Pancreas (tissue), 10 donors: ENCODE data around the gene ECE1. TPM values are rescaled to one million over a fixed set of nuclear protein-coding genes. Genes with fewer than 3 reads are reported as not detected.

Source experiments
- ATAC-seq, 4 donors: fragments of 200-7000 bp; cut with Tn5 transposase; one replicate each; pipeline versions ENCODE4 v1.8.0 to v1.9.1; 2020; ENCODE audit warnings: mild to moderate bottlenecking in 4 of 4, moderate library complexity in 4 of 4
- DNase-seq, 6 donors: peaks; one replicate each; pipeline ENCODE4 v3.0.0-alpha.2; 2020
- FAIRE-seq: peaks from 2 replicates; lab custom pipeline; 2012; peaks lifted over from hg19 to GRCh38; lab: Jason Lieb, UNC
- H3K27ac ChIP-seq, 4 donors: fragments of 200-600 bp; sonication (generic); 1 replicate in 3 of 4; 2 replicates in 1 of 4; pipeline versions ENCODE4 v1.5.0 to v1.8.0; 2020
- H3K27me3 ChIP-seq, 4 donors: fragments of 200-600 bp; one replicate each; pipeline ENCODE4 v1.8.0; 2021
- H3K36me3 ChIP-seq, 3 donors: fragments of 200-600 bp; sonication (generic) in 1 of 3; one replicate each; pipeline versions ENCODE4 v1.5.0 to v1.8.0; 2020 to 2021
- H3K4me1 ChIP-seq, 3 donors: fragments of 200-600 bp; one replicate each; pipeline ENCODE4 v1.8.0; 2021
- H3K4me3 ChIP-seq, 4 donors: fragments of 200-600 bp; sonication (generic) in 2 of 4; one replicate each; pipeline versions ENCODE4 v1.5.0 to v1.8.0; 2020 to 2021
- H3K9me3 ChIP-seq, 4 donors: fragments of 200-600 bp; one replicate each; pipeline ENCODE4 v1.8.0; 2021
- CTCF ChIP-seq, 4 donors: fragments of 200-600 bp; sonication (generic) in 3 of 4; IDR thresholded peaks; one replicate each; pipeline versions ENCODE4 v1.5.0 to v1.8.0; 2021; ENCODE audit warnings: antibody characterized with exemption in 4 of 4
- whole genome bisulfite sequencing, 2 donors: extraction: QIAGEN DNeasy Blood & Tissue Kit; methylation state at CpG; one replicate each; pipeline ENCODE4 v1.1.7; 2013; 5-methylcytosine and 5-hydroxymethylcytosine counted together
- intact Hi-C, 3 donors: fragments of 100-400 bp; cut with DNase I; formaldehyde crosslinking; loops; one replicate each; pipeline versions ENCODE4 v1.11.1 to v1.14.2; 2022
- polyA plus RNA-seq, 2 donors: library from polyadenylated mRNA; stranded (reverse); fragments of 200-250 nt; gene quantifications; one replicate each; pipeline ENCODE4 v1.2.3, GENCODE V29; 2013
- total RNA-seq, 6 donors: library from RNA; stranded (reverse); fragmentation: NEBNext Ultra II Directional in 4 of 6; extraction: Animal tissue kit (Norgen Biotek cat#: 25700) in 4 of 6; gene quantifications; one replicate each; pipeline versions ENCODE4 v1.2.1 to v1.2.4, GENCODE V29; 2021 to 2023
- donor health status: healthy with polysubstance abuse.
- donor health status: DM: no; HTN: no; CAD: no; lungs with moderate emphysema.
- donor health status: DM: no; HTN: no; CAD: no.
- donor health status: control.
- donor health status: control.
- donor health status: Bipolar disorder and iron deficiency.
- donor health status: DM: yes; HTN: yes; CAD: no.
- donor health status: DM: no; HTN: no; CAD: no.
- donor health status: DM: no; HTN: no; CAD: no.
- donor health status: DM: yes; HTN: yes; CAD: no.

The ECE1 gene
- total and polyA plus RNA-seq, 8 donors = 38.1 to 141 (median 85.8) TPM

GRCh38 chr1:21307210-21307609, 16.9 kb upstream of the ECE1 start:
- Histone ChIP-seq H3K9me3 (no peaks in the 10 kb centered on the region), H3K4me3 (no peak overlapping the region), H3K4me1 (peaks cover 18 to 21% (median 19%) of the 10 kb centered on the region in 3 donors), H3K27me3 (no peaks in the 10 kb centered on the region), H3K36me3 (no peaks in the 10 kb centered on the region), H3K27ac (no peak overlapping the region)
- intact Hi-C loops = no loop called here
- no peak for FAIRE-seq
- WGBS, 2 donors = 84% methylated on average over 7 of the region's 7 CpGs
- no peak for TF ChIP-seq CTCF (IDR thresholded peaks at IDR 0.05)
- ATAC-seq = no peak
- DNase-seq = no peak

- DNase-seq (no peak), ATAC-seq (no peak), FAIRE-seq (no peak)
- Histone ChIP-seq H3K4me3 (no peak overlapping the region), H3K4me1 (peaks cover 18 to 19% (median 19%) of the 10 kb centered on the region in 3 donors), H3K36me3 (no peaks in the 10 kb centered on the region), H3K27me3 (no peaks in the 10 kb centered on the region), H3K9me3 (no peaks in the 10 kb centered on the region), H3K27ac (no peak overlapping the region)
- intact Hi-C loops = no loop called here
- no peak for TF ChIP-seq CTCF (IDR thresholded peaks at IDR 0.05)
- 84 to 88% methylated on average over 1 of the region's 1 CpG for WGBS, 2 donors
Observed at GRCh38 chr1:21305900-21306189, 15.6 kb upstream of the ECE1 start.

- DNase-seq = no peak
- no peak for FAIRE-seq
- 72 to 73% methylated on average over 15 to 16 of the region's 16 CpGs for WGBS, 2 donors
Observed at GRCh38 chr1:21305155-21305899, 15.1 kb upstream of the ECE1 start.

GRCh38 chr1:21304488-21304887, 14.2 kb upstream of the ECE1 start:
- no peak overlapping the region for H3K4me3 ChIP-seq
- intact Hi-C loops = no loop called here
- WGBS, 2 donors = 73 to 74% methylated on average over 2 of the region's 2 CpGs
- ATAC-seq (no peak), FAIRE-seq (no peak), DNase-seq (no peak)
- no peaks in the 10 kb centered on the region for H3K36me3 ChIP-seq
- H3K9me3 ChIP-seq = no peaks in the 10 kb centered on the region
- H3K4me1 ChIP-seq = peaks cover 17 to 19% (median 19%) of the 10 kb centered on the region in 3 donors
- no peak for TF ChIP-seq CTCF (IDR thresholded peaks at IDR 0.05)
- no peaks in the 10 kb centered on the region for H3K27me3 ChIP-seq
- H3K27ac ChIP-seq = no peak overlapping the region

More at GRCh38 chr1:21305155-21305899, 15.1 kb upstream of the ECE1 start:
- H3K36me3 ChIP-seq = no peaks in the 10 kb centered on the region
- H3K27ac ChIP-seq = no peak overlapping the region
- ATAC-seq = no peak
- TF ChIP-seq CTCF (IDR thresholded peaks at IDR 0.05) = no peak
- no peaks in the 10 kb centered on the region for H3K9me3 ChIP-seq
- H3K27me3 ChIP-seq = no peaks in the 10 kb centered on the region
- intact Hi-C loops = no loop called here
- no peak overlapping the region for H3K4me3 ChIP-seq
- H3K4me1 ChIP-seq = peaks cover 18 to 19% (median 19%) of the 10 kb centered on the region in 3 donors
